Measurements from ENCODE around the gene CHCHD6. TPM values are rescaled to one million over a fixed set of nuclear protein-coding genes. Genes with fewer than 3 reads are reported as not detected.

Gene CHCHD6
- total RNA-seq, 2 donors from 2014 or later: 9.3 to 13.2 TPM

GRCh38 chr3:126828306-126828705 is 124.3 kb downstream of the CHCHD6 start:
- Histone ChIP-seq H3K9me3 (no peaks in the 10 kb centered on the region), H3K4me3 (no peak overlapping the region), H3K4me1 (no peaks in the 10 kb centered on the region), H3K27ac (no peak overlapping the region), H3K27me3 (no peaks in the 10 kb centered on the region), H3K9ac (ENCODE audit: low read depth in 2 of 2, low read length in 2 of 2) (no peak overlapping the region), H3K36me3 (no peaks in the 10 kb centered on the region)
- intact Hi-C loops (cut with DNase I): no loop called here
- TF ChIP-seq CTCF (IDR thresholded peaks at IDR 0.05): no peak
- DNase-seq: no peak

- Histone ChIP-seq H3K27me3 (no peaks in the 10 kb centered on the region), H3K36me3 (no peaks in the 10 kb centered on the region), H3K4me1 (no peaks in the 10 kb centered on the region), H3K27ac (no peak overlapping the region), H3K4me3 (no peak overlapping the region), H3K9ac (ENCODE audit: low read depth in 2 of 2, low read length in 2 of 2) (no peak overlapping the region), H3K9me3 (no peaks in the 10 kb centered on the region)
- intact Hi-C loops (cut with DNase I): no loop called here
- no peak for DNase-seq
- no peak for TF ChIP-seq CTCF (IDR thresholded peaks at IDR 0.05)
Observed at GRCh38 chr3:126832933-126833332, 128.9 kb downstream of the CHCHD6 start.

GRCh38 chr3:126834596-126835471 is 130.8 kb downstream of the CHCHD6 start:
- H3K4me3 ChIP-seq: no peak overlapping the region
- H3K9ac ChIP-seq (ENCODE audit: low read depth in 2 of 2, low read length in 2 of 2): no peak overlapping the region
- DNase-seq: no peak
- H3K9me3 ChIP-seq: no peaks in the 10 kb centered on the region
- no peak for TF ChIP-seq CTCF (IDR thresholded peaks at IDR 0.05)
- H3K4me1 ChIP-seq: no peaks in the 10 kb centered on the region
- intact Hi-C loops (cut with DNase I): no loop called here
- H3K36me3 ChIP-seq: no peaks in the 10 kb centered on the region
- H3K27me3 ChIP-seq: no peaks in the 10 kb centered on the region
- H3K27ac ChIP-seq: no peak overlapping the region

- H3K36me3 ChIP-seq: no peaks in the 10 kb centered on the region
- H3K27me3 ChIP-seq: no peaks in the 10 kb centered on the region
- H3K27ac ChIP-seq: no peak overlapping the region
- H3K9ac ChIP-seq (ENCODE audit: low read depth in 2 of 2, low read length in 2 of 2): no peak overlapping the region
- no peaks in the 10 kb centered on the region for H3K4me1 ChIP-seq
- no peak overlapping the region for H3K4me3 ChIP-seq
- H3K9me3 ChIP-seq: no peaks in the 10 kb centered on the region
- intact Hi-C loops (cut with DNase I): no loop called here
- TF ChIP-seq CTCF (IDR thresholded peaks at IDR 0.05): no peak
- DNase-seq: no peak
Observed at GRCh38 chr3:126835472-126836219, 131.6 kb downstream of the CHCHD6 start.

GRCh38 chr3:126836220-126836860 is 132.3 kb downstream of the CHCHD6 start:
- Histone ChIP-seq H3K4me1 (no peaks in the 10 kb centered on the region), H3K9ac (ENCODE audit: low read depth in 2 of 2, low read length in 2 of 2) (no peak overlapping the region), H3K27me3 (no peaks in the 10 kb centered on the region), H3K9me3 (no peaks in the 10 kb centered on the region), H3K4me3 (no peak overlapping the region), H3K36me3 (no peaks in the 10 kb centered on the region), H3K27ac (no peak overlapping the region)
- intact Hi-C loops (cut with DNase I): no loop called here
- no peak for TF ChIP-seq CTCF (IDR thresholded peaks at IDR 0.05)
- no peak for DNase-seq

Measured in colonic mucosa (tissue), 4 donors.